ENCODE data around the gene ESYT2. TPM values are rescaled to one million over a fixed set of nuclear protein-coding genes. Genes with fewer than 3 reads are reported as not detected.
A peak's percentile ranks its signal among the peaks of the same experiment; 100 is the strongest.

ESYT2 gene
- total RNA-seq, 6 experiments from 2014 or later: 46.1 to 57.8 (median 52.5) TPM

DNA sequence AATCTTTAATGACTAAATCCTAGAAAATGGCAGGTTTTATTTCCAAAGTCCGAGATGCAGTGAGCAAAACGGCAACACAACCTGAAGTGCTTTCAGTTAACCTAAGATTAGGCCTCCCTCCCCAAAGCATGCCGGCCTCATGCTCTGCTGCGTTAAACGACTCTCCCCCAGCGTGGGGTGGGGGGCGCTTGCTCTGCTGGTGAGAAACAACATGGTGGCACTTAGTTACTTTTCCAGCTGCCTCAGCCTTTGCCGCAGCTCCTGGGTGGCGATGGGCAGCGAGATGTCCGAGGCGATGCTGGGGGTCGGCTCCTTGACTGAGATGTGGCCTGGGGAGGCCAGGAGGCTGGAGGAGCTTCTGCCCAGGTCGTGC, 88.0 kb downstream of the ESYT2 start:
- H3K4me3 Mint-ChIP-seq: peak overlapping the region; percentile 66
- H3K36me3 Mint-ChIP-seq (ENCODE audit: low read depth): peaks cover 38% of the 10 kb centered on the region
- no peak for DNase-seq
- H3K27ac Mint-ChIP-seq: peak overlapping the region; percentile 95
- peaks cover 29% of the 10 kb centered on the region for H3K4me1 Mint-ChIP-seq (ENCODE audit: low read depth)
- TF ChIP-seq, protein P1, sequence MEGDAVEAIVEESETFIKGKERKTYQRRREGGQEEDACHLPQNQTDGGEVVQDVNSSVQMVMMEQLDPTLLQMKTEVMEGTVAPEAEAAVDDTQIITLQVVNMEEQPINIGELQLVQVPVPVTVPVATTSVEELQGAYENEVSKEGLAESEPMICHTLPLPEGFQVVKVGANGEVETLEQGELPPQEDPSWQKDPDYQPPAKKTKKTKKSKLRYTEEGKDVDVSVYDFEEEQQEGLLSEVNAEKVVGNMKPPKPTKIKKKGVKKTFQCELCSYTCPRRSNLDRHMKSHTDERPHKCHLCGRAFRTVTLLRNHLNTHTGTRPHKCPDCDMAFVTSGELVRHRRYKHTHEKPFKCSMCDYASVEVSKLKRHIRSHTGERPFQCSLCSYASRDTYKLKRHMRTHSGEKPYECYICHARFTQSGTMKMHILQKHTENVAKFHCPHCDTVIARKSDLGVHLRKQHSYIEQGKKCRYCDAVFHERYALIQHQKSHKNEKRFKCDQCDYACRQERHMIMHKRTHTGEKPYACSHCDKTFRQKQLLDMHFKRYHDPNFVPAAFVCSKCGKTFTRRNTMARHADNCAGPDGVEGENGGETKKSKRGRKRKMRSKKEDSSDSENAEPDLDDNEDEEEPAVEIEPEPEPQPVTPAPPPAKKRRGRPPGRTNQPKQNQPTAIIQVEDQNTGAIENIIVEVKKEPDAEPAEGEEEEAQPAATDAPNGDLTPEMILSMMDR (IDR thresholded peaks at IDR 0.05): no peak
- peaks cover 1% of the 10 kb centered on the region; the same call in 1 of the 2 replicates for H3K27me3 Mint-ChIP-seq (ENCODE audit: insufficient read depth)
- no peaks in the 10 kb centered on the region for H3K9me3 Mint-ChIP-seq

GRCh38 chr7:158740657-158741293, 88.5 kb downstream of the ESYT2 start:
- Mint-ChIP-seq H3K4me1 (ENCODE audit: low read depth) (peaks cover 29% of the 10 kb centered on the region), H3K27ac (peak overlapping the region; percentile 95)

GRCh38 chr7:158740013-158740656, 89.2 kb downstream of the ESYT2 start:
- Mint-ChIP-seq H3K4me3 (peak overlapping the region; percentile 66), H3K27me3 (ENCODE audit: insufficient read depth) (peaks cover 4% of the 10 kb centered on the region), H3K27ac (peak overlapping the region; percentile 95), H3K36me3 (ENCODE audit: low read depth) (peaks cover 42% of the 10 kb centered on the region), H3K9me3 (no peaks in the 10 kb centered on the region), H3K4me1 (ENCODE audit: low read depth) (peaks cover 31% of the 10 kb centered on the region)
- TF ChIP-seq, protein P1 (IDR thresholded peaks at IDR 0.05): no peak
- peak; percentile 83 for DNase-seq

More at GRCh38 chr7:158740657-158741293, 88.5 kb downstream of the ESYT2 start:
- Mint-ChIP-seq H3K9me3 (no peaks in the 10 kb centered on the region), H3K4me3 (peak overlapping the region; percentile 66), H3K27me3 (ENCODE audit: insufficient read depth) (peaks cover 4% of the 10 kb centered on the region), H3K36me3 (ENCODE audit: low read depth) (peaks cover 41% of the 10 kb centered on the region)
- TF ChIP-seq, protein P1 (IDR thresholded peaks at IDR 0.05): peak; percentile 13; the same call in 1 of the 2 replicates
- peak; percentile 72 for DNase-seq

- H3K9me3 Mint-ChIP-seq: no peaks in the 10 kb centered on the region
Observed at GRCh38 chr7:158738841-158739240, 90.5 kb downstream of the ESYT2 start.

GRCh38 chr7:158737064-158737695, 92.1 kb downstream of the ESYT2 start:
- Mint-ChIP-seq H3K36me3 (ENCODE audit: low read depth) (peaks cover 44% of the 10 kb centered on the region), H3K4me3 (no peak overlapping the region), H3K27me3 (ENCODE audit: insufficient read depth) (peaks cover 4% of the 10 kb centered on the region), H3K9me3 (no peaks in the 10 kb centered on the region), H3K4me1 (ENCODE audit: low read depth) (peaks cover 32% of the 10 kb centered on the region), H3K27ac (no peak overlapping the region)
- TF ChIP-seq, protein P1 (IDR thresholded peaks at IDR 0.05): no peak
- no peak for DNase-seq

More at GRCh38 chr7:158738841-158739240, 90.5 kb downstream of the ESYT2 start:
- no peak for DNase-seq
- H3K4me3 Mint-ChIP-seq: no peak overlapping the region
- peak overlapping the region; percentile 21; the same call in 1 of the 2 replicates for H3K27ac Mint-ChIP-seq
- peaks cover 55% of the 10 kb centered on the region for H3K36me3 Mint-ChIP-seq (ENCODE audit: low read depth)
- H3K27me3 Mint-ChIP-seq (ENCODE audit: insufficient read depth): peaks cover 4% of the 10 kb centered on the region
- TF ChIP-seq, protein P1 (IDR thresholded peaks at IDR 0.05): no peak
- H3K4me1 Mint-ChIP-seq (ENCODE audit: low read depth): peaks cover 36% of the 10 kb centered on the region

All from HFFc6 (cell line).